GM19193 (cell line): ENCODE data around the gene GREB1.

ENCODE experiments used
- POLR2A ChIP-seq: IDR thresholded peaks from 4 replicates; pipeline ENCODE4 v1.6.1; 2011; ENCODE audit not compliant: insufficient read depth, insufficient read length; ENCODE audit errors: extremely low read depth

GREB1 gene

DNA sequence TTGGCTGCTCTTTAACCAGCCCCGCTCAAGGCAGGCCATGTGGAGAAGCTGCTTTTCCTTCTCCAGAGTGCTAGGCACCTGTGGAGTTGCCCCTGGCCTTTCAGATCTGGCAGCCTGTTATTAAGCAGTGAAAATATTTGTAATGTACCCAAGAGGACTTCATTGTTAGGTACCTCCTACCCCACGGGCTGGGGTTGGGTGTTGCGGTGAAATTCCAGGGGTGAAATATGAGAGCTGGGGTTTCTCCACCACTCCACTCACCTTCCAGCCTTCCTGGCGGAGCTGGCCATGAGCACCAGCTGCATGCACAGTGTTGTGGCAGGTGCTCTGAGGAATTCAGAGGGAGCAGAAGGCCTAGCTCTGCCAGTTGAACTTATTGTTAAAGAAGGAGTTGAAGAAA is 97.0 kb downstream of the GREB1 start:
- TF ChIP-seq POLR2A = no peak

- no peak for TF ChIP-seq POLR2A
These were observed 97.6 kb downstream of the GREB1 start for GRCh38 chr2:11631462-11631861.

- TF ChIP-seq POLR2A = no peak
These were observed 100.2 kb downstream of the GREB1 start for GRCh38 chr2:11633923-11634478.

DNA sequence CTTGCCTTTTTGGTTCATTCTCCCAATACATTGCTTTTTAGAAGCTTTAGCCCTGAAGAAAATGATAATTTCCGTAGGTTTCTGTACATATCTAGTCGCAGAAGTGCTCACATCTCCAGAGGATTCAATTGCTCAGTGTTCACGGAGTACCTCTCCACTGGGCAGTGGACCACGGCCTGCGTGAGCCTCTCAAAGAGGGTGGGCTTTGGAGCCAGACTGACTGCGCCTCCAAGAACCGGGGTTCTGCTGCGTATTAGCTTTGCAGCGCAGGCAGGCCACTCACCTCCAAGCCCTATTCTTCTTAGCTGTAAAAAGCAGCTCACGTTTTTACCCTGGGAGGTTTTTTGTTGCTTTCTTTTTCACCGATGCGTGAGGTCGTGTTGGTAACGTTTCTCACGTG is 100.7 kb downstream of the GREB1 start:
- no peak for TF ChIP-seq POLR2A

DNA sequence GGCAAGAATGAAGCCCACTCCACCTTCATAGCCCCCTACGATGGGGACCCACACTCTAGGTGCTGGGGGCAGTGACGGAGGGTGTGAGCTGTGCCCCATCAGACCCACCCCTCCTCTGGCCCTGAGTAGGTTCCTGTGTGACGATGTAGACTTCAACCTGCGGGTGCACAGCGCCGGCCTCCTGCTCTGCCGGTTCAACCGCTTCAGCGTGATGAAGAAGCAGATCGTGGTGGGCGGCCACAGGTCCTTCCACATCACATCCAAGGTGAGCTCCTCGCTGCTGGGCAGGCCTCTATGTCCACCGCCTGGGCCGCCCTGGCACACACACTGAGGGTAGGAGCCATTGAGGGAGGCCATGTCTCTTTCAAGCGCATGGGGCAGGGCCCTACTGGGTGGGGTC is 101.3 kb downstream of the GREB1 start:
- no peak for TF ChIP-seq POLR2A

DNA sequence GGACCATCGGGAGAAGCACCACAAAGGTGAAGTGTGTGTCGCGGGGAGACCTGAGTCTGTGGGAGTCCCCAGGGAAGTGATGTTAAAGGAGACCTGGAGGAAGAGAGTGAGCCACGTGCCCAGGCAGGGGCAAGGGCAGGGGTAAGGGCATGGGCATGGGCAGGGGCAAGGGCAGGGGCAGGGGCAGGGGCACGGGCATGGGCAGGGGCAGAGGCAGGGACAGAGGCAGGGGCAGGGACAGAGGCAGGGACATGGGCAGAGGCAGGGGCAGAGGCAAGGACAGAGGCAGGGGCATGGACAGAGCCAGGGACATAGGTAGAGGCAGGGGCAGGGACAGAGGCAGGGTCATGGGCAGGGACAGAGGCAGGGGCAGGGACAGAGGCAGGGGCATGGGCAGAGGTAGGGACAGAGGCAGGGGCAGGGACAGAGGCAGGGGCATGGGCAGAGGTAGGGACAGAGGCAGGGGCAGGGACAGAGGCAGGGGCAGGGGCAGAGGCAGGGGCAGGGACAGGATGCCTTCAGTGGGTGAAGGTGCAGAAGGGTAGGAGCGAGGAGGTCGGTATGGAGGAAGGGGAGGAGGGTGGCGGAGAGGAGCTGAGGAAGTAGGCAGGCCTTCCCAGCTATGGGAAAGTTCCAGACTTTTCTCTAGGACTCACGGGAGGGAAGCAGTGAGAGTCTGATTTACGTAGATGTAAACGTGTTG is 102.9 kb downstream of the GREB1 start:
- TF ChIP-seq POLR2A = no peak

- TF ChIP-seq POLR2A = no peak
These were observed 103.7 kb downstream of the GREB1 start for GRCh38 chr2:11637546-11637945.

DNA sequence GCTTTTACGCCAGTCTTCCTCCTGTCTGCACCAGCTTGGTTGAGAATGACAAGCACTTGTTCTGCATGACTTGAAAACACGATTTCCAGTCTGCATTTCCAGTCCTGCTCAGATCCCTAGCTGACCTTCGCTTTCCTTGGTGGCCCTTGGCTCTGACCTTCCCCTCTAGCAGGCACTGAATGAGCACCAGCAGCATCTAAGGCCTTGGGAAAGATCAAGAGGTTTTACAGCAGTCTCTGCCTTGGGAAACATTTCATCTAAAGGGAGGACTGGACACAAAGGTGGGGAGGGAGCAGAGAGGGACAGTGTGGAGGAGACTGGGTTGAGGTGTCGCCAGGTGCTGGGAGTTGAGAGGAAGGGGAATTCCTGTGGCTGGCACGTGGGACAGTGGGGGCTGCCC is 105.7 kb downstream of the GREB1 start:
- no peak for TF ChIP-seq POLR2A

DNA sequence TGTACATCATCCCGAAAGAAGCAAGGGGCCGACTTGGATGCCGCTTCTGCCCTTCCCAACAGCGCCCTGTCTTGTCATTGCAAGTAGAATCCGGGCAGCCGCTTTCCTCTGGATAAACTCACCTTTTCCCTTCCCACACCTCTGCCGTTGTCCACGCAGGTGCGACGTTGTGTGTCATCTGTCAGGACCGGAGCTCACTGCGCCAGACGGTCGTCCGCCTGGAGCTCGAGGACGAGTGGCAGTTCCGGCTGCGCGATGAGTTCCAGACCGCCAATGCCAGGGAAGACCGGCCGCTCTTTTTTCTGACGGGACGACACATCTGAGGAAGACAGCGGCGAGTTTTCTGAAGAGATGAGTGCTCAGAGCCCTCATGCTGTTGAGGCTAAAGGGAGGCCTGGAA is 106.3 kb downstream of the GREB1 start:
- TF ChIP-seq POLR2A = no peak

DNA sequence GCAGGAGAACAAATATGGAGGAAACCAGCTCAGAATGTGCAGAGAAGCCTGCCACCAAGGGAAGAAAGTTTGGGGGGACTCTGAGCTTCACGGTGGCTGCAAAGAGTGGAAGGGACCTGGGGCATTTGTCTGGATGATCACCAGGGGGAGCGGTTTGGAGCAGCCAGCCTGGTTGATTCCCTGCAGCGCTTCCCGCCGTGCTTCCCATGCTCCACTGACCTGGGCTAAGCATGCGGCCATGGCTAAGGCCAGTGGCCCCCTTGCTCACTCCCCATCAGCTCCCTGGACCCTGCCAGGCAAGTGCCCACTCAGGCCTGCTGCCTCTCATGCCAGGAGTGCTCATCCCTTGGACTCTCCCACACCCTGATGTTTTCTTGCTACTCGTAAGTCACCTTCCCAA is 109.1 kb downstream of the GREB1 start:
- TF ChIP-seq POLR2A = no peak

DNA sequence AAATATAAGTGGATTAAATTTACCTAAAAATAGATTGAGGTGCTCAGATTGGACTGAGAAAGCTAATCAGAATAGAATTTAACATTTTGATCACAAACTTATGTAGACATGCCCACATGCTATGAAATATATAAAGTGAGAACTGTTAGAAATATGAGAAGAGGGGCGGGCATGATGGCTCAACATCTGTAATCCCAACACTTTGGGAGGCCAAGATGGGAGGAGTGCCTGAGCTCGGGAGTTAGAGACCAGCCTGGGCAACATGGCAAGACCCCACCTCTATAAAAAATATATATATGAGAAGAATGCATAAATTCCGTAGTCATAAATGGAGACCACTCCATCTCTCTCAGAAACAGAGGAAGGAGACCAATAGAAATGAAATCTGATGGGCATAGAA is 110.4 kb downstream of the GREB1 start:
- TF ChIP-seq POLR2A = no peak

DNA sequence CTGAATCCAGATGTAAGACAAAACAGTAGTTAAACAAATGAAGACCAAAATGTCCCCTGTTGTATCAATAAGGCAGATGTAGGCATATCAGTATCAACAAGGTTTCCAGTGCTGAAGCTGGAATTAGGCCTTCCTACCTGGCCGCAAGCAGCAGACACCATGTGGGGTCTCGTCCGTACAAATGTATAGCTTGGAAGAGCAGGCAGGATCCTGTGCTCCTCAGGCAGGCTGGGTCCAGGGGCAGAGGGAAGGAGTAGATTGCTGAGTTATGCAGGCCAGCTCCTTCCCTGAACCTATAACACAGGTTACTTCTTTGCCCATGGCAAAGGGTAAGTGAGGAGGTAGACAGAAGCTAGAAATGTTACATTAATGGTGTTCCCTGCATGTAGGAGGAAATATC is 112.7 kb downstream of the GREB1 start:
- TF ChIP-seq POLR2A = no peak

DNA sequence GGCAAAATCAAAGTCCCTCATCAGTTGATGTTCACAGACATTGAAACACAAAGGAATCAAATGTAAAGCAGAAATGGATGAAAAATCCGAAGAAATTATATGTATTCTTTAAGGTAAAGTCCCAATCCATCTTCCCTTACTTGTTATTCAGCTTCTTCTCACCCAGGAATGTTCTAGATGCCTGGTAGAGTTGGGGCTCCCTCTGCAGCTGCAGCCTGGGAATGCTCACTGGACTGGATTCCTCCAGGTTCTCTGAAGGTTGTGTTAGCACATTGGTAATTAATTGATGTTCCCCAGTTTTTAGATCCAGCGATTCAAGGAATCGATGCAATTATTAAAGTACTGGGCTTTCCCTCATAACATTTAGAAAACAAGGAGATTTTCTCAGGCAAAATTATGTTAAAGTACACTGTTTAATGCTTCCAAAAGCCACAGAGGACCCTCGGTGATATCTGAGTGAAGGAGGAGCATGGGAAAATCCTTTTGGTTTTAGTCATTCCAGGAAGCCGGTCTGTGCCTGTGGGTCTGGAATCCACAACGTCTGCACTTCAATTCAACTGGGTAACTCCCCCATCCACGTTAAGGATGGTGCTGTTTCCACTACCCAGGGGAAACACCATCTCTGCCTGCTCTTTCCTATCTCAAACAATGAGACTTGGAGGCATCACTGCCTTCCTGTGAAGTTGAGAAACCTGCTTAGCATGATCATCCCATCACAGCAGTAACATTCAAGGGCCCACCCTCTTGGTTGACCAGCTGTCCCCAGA is 114.2 kb downstream of the GREB1 start:
- TF ChIP-seq POLR2A = no peak

DNA sequence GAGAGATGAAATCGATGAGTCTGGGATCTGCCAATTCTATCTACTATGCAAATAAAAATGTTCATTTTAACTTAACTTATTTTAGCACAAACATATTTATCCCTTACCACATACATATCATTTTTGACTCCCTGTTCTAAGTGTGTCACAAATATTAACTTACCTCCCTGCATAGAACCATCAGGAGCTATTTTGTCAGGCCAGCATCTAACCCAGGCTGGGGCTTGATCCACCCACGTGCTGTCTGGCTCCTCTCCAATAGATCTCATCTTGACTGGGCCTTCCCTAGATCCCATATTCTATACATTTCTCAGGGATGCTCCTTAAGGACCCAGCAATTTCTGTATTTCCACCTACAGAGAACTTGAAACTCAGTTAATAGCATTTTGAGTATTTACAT is 115.2 kb downstream of the GREB1 start:
- no peak for TF ChIP-seq POLR2A

- TF ChIP-seq POLR2A = no peak
These were observed 118.2 kb downstream of the GREB1 start for GRCh38 chr2:11651856-11652548.

- TF ChIP-seq POLR2A = no peak
These were observed 118.7 kb downstream of the GREB1 start for GRCh38 chr2:11652553-11652952.

GRCh38 chr2:11655495-11655894 is 121.7 kb downstream of the GREB1 start:
- no peak for TF ChIP-seq POLR2A

DNA sequence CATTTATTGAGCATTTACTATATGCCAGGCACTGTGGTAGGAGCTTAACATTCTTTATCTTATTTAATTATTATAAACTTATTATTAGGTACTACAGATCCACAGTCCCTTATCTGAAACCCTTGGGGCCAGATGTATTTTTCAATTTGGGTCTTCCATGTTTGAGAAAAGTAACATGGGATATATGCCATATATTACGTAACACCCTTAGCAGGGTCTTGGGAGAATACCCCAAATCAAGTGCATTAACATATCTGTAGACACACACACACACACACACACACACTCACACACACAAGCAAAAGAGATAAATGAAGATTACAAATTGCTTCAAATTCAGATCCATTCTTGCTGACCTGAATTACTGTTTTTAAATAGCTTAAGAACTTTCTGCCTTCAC is 122.4 kb downstream of the GREB1 start:
- TF ChIP-seq POLR2A = no peak
